Liver (tissue), 9 donors: ENCODE data around the gene ZNF185. TPM values are rescaled to one million over a fixed set of nuclear protein-coding genes. Genes with fewer than 3 reads are reported as not detected.

Experiments used
- DNase-seq: peaks from one replicate; pipeline ENCODE4 v3.0.0-alpha.2; 2017; ENCODE audit warnings: low spot score
- H3K27ac ChIP-seq, 2 donors: one replicate each; pipeline ENCODE4 v1.7.0; 2013; ENCODE audit warnings: inconsistent platforms in 2 of 2, low read length in 2 of 2, control low read depth in 1 of 2, low read depth in 1 of 2, mild to moderate bottlenecking in 1 of 2
- H3K27me3 ChIP-seq, 4 donors: one replicate each; pipeline versions ENCODE4 v1.6.1 to v1.7.0; 2013; ENCODE audit warnings: low read length in 3 of 4, inconsistent platforms in 1 of 4, mild to moderate bottlenecking in 1 of 4, moderate library complexity in 1 of 4; ENCODE audit not compliant: control insufficient read depth in 4 of 4, insufficient read depth in 4 of 4
- H3K36me3 ChIP-seq, 4 donors: one replicate each; pipeline versions ENCODE4 v1.6.1 to v1.7.0; 2013; ENCODE audit warnings: low read length in 3 of 4, mild to moderate bottlenecking in 3 of 4, low read depth in 1 of 4, moderate library complexity in 1 of 4; ENCODE audit not compliant: control insufficient read depth in 4 of 4, insufficient read depth in 3 of 4
- H3K4me1 ChIP-seq, 4 donors: one replicate each; pipeline versions ENCODE4 v1.6.1 to v1.7.0; 2013; ENCODE audit warnings: low read length in 3 of 4, mild to moderate bottlenecking in 3 of 4, moderate library complexity in 1 of 4; ENCODE audit not compliant: control insufficient read depth in 4 of 4, insufficient read depth in 4 of 4
- H3K4me3 ChIP-seq, 3 donors: one replicate each; pipeline versions ENCODE4 v1.6.1 to v1.7.0; 2013; ENCODE audit warnings: low read length in 3 of 3, control low read depth in 1 of 3, low read depth in 1 of 3, mild to moderate bottlenecking in 1 of 3
- H3K9ac ChIP-seq, 2 donors: one replicate each; pipeline ENCODE4 v1.7.0; 2013; ENCODE audit warnings: low read length in 2 of 2, mild to moderate bottlenecking in 2 of 2, moderate library complexity in 2 of 2, control low read depth in 1 of 2, low read depth in 1 of 2
- H3K9me3 ChIP-seq, 4 donors: one replicate each; pipeline versions ENCODE4 v1.6.1 to v1.7.0; 2013; ENCODE audit warnings: low read length in 3 of 4; ENCODE audit not compliant: control insufficient read depth in 4 of 4
- EGR1 ChIP-seq, 2 donors: IDR thresholded peaks; 2 replicates each; pipeline ENCODE4 v1.6.1; 2016 to 2018; ENCODE audit warnings: antibody characterized with exemption in 2 of 2, low read depth in 2 of 2
- FOXA1 ChIP-seq: IDR thresholded peaks from 2 replicates; pipeline ENCODE4 v1.6.1; 2016; ENCODE audit warnings: antibody characterized with exemption
- FOXA2 ChIP-seq: IDR thresholded peaks from 2 replicates; pipeline ENCODE4 v1.6.1; 2016; ENCODE audit warnings: antibody characterized with exemption
- HNF4A ChIP-seq, 2 donors: conservative IDR thresholded peaks; 2 replicates each; pipeline ENCODE4 v1.6.1; 2016; ENCODE audit warnings: antibody characterized with exemption in 2 of 2, mild to moderate bottlenecking in 2 of 2
- HNF4G ChIP-seq: IDR thresholded peaks from 2 replicates; pipeline ENCODE4 v1.6.1; 2016; ENCODE audit warnings: antibody characterized with exemption
- JUND ChIP-seq, 2 donors: IDR thresholded peaks; 2 replicates each; pipeline ENCODE4 v1.6.1; 2016; ENCODE audit warnings: antibody characterized with exemption in 2 of 2
- NR2F2 ChIP-seq: IDR thresholded peaks from 2 replicates; pipeline ENCODE4 v1.6.1; 2016; ENCODE audit warnings: antibody characterized with exemption
- RXRA ChIP-seq, 2 donors: IDR thresholded peaks; 2 replicates each; pipeline ENCODE4 v1.6.1; 2017 to 2018; ENCODE audit warnings: antibody characterized with exemption in 2 of 2, mild to moderate bottlenecking in 1 of 2
- SP1 ChIP-seq: IDR thresholded peaks from 2 replicates; pipeline ENCODE4 v1.6.1; 2018; ENCODE audit warnings: antibody characterized with exemption, mild to moderate bottlenecking
- YY1 ChIP-seq: IDR thresholded peaks from 2 replicates; pipeline ENCODE4 v1.6.1; 2016; ENCODE audit warnings: antibody characterized with exemption, mild to moderate bottlenecking
- WGBS: extraction: QIAGEN DNeasy Blood & Tissue Kit; methylation state at CpG from one replicate; pipeline ENCODE4 v1.1.7; 2013; 5-methylcytosine and 5-hydroxymethylcytosine counted together
- polyA plus RNA-seq, 2 donors: library from polyadenylated mRNA; stranded (reverse) in 1 of 2; unstranded in 1 of 2; fragments of 200-250 nt in 1 of 2; fragments of >200 nt in 1 of 2; fragmentation: Nextera tagmentation in 1 of 2; extraction: Ambion mirVana in 1 of 2; gene quantifications; one replicate each; pipeline versions ENCODE4 v1.2.1 to v1.2.3, GENCODE V29; 2013 to 2015
- total RNA-seq, 2 donors: library from RNA; depleted of rRNA; stranded (reverse); fragments of >200 nt; gene quantifications; one replicate each; pipeline ENCODE4 v1.2.3, GENCODE V29; 2014
- TF ChIP-seq, protein P1 (sequence below): fragments of 150-350 bp; IDR thresholded peaks from 2 replicates; pipeline ENCODE4 v1.5.1; 2017; ENCODE audit warnings: improper control_type of control experiment, low read depth, low read length; ENCODE audit not compliant: missing input control
- TF ChIP-seq, protein P2 (sequence below): IDR thresholded peaks from 2 replicates; pipeline ENCODE4 v1.6.1; 2016; ENCODE audit warnings: antibody characterized with exemption
- TF ChIP-seq, protein P3 (sequence below): IDR thresholded peaks from 2 replicates; pipeline ENCODE4 v1.6.1; 2016; ENCODE audit warnings: antibody characterized with exemption
- TF ChIP-seq, protein P4 (sequence below): IDR thresholded peaks from 2 replicates; pipeline ENCODE4 v1.6.1; 2016; ENCODE audit warnings: antibody characterized with exemption, mild to moderate bottlenecking
- TF ChIP-seq, protein P5 (sequence below): IDR thresholded peaks from 2 replicates; pipeline ENCODE4 v1.6.1; 2016; ENCODE audit warnings: antibody characterized with exemption
- donor health status: healthy.
- donor health status: healthy.
- donor health status: healthy.
- donor health status: healthy.
- donor health status: healthy.

ZNF185 gene
- total and polyA plus RNA-seq, 4 donors, result 0.44 to 3.2 (median 0.94) TPM

DNA sequence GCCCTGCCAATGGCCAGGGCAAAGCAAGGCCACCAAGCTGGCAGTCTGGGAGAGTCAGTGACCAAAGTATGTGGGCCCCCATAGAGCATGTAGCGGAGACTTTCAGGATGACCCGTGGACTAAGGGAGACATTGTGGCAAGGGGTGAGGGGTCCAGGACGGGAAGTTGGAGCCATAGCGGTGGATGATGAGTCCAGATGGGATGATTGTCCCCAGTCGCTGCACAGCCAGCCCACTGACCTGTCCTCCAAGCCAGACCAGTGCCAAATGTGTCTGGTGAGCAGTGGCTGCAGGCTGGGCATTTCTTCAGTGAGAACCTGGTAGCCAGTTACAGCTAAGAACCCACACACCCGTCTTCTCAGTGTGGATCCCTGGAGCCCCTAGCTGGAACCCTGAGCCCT is 34.3 kb downstream of the ZNF185 start (continued):
- TF ChIP-seq, protein P1, sequence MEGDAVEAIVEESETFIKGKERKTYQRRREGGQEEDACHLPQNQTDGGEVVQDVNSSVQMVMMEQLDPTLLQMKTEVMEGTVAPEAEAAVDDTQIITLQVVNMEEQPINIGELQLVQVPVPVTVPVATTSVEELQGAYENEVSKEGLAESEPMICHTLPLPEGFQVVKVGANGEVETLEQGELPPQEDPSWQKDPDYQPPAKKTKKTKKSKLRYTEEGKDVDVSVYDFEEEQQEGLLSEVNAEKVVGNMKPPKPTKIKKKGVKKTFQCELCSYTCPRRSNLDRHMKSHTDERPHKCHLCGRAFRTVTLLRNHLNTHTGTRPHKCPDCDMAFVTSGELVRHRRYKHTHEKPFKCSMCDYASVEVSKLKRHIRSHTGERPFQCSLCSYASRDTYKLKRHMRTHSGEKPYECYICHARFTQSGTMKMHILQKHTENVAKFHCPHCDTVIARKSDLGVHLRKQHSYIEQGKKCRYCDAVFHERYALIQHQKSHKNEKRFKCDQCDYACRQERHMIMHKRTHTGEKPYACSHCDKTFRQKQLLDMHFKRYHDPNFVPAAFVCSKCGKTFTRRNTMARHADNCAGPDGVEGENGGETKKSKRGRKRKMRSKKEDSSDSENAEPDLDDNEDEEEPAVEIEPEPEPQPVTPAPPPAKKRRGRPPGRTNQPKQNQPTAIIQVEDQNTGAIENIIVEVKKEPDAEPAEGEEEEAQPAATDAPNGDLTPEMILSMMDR, result no peak
- no peak for TF ChIP-seq JUND (IDR thresholded peaks at IDR 0.05)
- TF ChIP-seq SP1, result no peak

DNA sequence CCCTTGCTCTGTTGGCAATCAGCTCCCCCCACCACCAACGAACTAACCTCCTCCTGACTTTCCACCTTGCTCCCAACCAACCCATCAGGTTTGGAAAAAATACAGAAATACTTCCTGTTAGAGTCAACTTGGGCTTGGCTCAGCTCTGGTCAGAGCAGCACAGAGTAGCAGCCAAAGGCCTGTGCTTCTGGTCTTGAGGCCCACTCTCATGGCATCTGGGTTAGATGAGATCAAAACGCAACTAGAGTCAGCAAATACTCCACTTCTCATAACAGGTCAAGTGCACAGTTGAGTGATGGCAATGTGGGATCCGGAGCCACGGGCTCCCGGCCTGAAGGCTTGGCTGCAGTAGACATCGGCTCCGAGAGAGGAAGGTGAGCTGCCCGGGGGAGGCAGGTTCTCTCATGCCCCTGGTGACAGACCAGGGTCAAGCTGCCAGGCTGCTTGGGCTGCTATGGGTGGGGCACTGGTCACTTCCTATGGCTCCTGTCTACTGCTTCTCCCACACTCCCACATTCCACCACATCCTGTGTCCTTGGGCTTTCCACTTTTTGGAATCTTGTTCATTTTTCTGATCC is 34.8 kb downstream of the ZNF185 start:
- no peaks in the 10 kb centered on the region for H3K36me3 ChIP-seq
- H3K9me3 ChIP-seq, result no peaks in the 10 kb centered on the region
- no peaks in the 10 kb centered on the region for H3K4me1 ChIP-seq
- no peak overlapping the region for H3K9ac ChIP-seq
- peaks cover 0 to 3% (median 0%) of the 10 kb centered on the region in 4 donors for H3K27me3 ChIP-seq
- TF ChIP-seq RXRA (IDR thresholded peaks at IDR 0.05), result no peak
- WGBS, result 95% methylated on average over 8 of the region's 8 CpGs
- H3K4me3 ChIP-seq, result no peak overlapping the region
- H3K27ac ChIP-seq, result no peak overlapping the region
- no peak for DNase-seq

DNA sequence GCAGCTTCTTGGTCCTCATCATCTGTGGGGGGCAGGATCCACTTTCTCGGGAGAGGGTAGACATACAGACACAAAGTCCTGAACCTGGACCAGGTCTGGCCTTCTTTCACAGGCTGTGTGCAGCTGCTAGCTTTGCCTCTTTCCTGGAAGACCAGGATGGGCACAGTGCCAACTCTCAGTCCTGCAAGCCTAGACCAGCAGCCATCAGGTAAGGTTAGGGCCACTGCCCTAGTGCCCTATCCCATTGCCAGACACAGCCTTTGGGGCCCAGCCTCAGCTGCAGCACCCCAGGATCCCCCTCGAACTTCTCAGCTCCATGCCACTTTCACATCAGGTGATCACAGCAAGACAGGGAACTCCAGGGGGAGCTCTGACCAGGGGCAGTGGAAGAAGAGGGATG is 38.4 kb downstream of the ZNF185 start:
- 79% methylated on average over 2 of the region's 2 CpGs for WGBS
- Histone ChIP-seq H3K4me3 (no peak overlapping the region), H3K9ac (no peak overlapping the region), H3K36me3 (no peaks in the 10 kb centered on the region), H3K27me3 (peaks cover 0 to 3% (median 0%) of the 10 kb centered on the region in 4 donors), H3K27ac (no peak overlapping the region), H3K4me1 (peaks cover 0 to 5% (median 3%) of the 10 kb centered on the region in 4 donors), H3K9me3 (no peaks in the 10 kb centered on the region)
- no peak for DNase-seq
- TF ChIP-seq, protein P2, sequence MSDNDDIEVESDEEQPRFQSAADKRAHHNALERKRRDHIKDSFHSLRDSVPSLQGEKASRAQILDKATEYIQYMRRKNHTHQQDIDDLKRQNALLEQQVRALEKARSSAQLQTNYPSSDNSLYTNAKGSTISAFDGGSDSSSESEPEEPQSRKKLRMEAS, result no peak
- TF ChIP-seq, protein P3, sequence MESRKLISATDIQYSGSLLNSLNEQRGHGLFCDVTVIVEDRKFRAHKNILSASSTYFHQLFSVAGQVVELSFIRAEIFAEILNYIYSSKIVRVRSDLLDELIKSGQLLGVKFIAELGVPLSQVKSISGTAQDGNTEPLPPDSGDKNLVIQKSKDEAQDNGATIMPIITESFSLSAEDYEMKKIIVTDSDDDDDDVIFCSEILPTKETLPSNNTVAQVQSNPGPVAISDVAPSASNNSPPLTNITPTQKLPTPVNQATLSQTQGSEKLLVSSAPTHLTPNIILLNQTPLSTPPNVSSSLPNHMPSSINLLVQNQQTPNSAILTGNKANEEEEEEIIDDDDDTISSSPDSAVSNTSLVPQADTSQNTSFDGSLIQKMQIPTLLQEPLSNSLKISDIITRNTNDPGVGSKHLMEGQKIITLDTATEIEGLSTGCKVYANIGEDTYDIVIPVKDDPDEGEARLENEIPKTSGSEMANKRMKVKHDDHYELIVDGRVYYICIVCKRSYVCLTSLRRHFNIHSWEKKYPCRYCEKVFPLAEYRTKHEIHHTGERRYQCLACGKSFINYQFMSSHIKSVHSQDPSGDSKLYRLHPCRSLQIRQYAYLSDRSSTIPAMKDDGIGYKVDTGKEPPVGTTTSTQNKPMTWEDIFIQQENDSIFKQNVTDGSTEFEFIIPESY, result no peak
- TF ChIP-seq HNF4G, result no peak
- TF ChIP-seq, protein P4, sequence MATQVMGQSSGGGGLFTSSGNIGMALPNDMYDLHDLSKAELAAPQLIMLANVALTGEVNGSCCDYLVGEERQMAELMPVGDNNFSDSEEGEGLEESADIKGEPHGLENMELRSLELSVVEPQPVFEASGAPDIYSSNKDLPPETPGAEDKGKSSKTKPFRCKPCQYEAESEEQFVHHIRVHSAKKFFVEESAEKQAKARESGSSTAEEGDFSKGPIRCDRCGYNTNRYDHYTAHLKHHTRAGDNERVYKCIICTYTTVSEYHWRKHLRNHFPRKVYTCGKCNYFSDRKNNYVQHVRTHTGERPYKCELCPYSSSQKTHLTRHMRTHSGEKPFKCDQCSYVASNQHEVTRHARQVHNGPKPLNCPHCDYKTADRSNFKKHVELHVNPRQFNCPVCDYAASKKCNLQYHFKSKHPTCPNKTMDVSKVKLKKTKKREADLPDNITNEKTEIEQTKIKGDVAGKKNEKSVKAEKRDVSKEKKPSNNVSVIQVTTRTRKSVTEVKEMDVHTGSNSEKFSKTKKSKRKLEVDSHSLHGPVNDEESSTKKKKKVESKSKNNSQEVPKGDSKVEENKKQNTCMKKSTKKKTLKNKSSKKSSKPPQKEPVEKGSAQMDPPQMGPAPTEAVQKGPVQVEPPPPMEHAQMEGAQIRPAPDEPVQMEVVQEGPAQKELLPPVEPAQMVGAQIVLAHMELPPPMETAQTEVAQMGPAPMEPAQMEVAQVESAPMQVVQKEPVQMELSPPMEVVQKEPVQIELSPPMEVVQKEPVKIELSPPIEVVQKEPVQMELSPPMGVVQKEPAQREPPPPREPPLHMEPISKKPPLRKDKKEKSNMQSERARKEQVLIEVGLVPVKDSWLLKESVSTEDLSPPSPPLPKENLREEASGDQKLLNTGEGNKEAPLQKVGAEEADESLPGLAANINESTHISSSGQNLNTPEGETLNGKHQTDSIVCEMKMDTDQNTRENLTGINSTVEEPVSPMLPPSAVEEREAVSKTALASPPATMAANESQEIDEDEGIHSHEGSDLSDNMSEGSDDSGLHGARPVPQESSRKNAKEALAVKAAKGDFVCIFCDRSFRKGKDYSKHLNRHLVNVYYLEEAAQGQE, result no peak
- TF ChIP-seq FOXA2, result no peak
- TF ChIP-seq EGR1 (IDR thresholded peaks at IDR 0.05; ENCODE audit: low read depth in 2 of 2), result no peak
- no peak for TF ChIP-seq YY1
- TF ChIP-seq SP1, result no peak
- TF ChIP-seq HNF4A (conservative IDR thresholded peaks at IDR 0.05), result no peak
- TF ChIP-seq, protein P1, result no peak
- TF ChIP-seq NR2F2, result no peak
- no peak for TF ChIP-seq RXRA (IDR thresholded peaks at IDR 0.05)
- no peak for TF ChIP-seq FOXA1
- TF ChIP-seq, protein P5, sequence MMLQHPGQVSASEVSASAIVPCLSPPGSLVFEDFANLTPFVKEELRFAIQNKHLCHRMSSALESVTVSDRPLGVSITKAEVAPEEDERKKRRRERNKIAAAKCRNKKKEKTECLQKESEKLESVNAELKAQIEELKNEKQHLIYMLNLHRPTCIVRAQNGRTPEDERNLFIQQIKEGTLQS, result no peak
- no peak for TF ChIP-seq JUND (IDR thresholded peaks at IDR 0.05)
